ENCODE results near the gene HCAR2. TPM values are rescaled to one million over a fixed set of nuclear protein-coding genes. Genes with fewer than 3 reads are reported as not detected.

The HCAR2 gene
- total and polyA plus RNA-seq, 2 of the 13 experiments (the other 11 are each of a cell fraction or from before 2014, with no cell fraction given) = 0.09 to 5.6 TPM

GRCh38 chr12:122721057-122721545 is 17.9 kb upstream of the HCAR2 start (continued):
- TF ChIP-seq NCOR1 (IDR thresholded peaks at IDR 0.05; ENCODE audit: borderline replicate concordance, low read length) (peak; percentile 77), EED (CRISPR knock-in tag; IDR thresholded peaks at IDR 0.05) (no peak), TRIM22 (IDR thresholded peaks at IDR 0.05) (no peak), HINFP (CRISPR knock-in tag; IDR thresholded peaks at IDR 0.05; ENCODE audit: low read depth) (0 out of 2 replicates have a peak, but pooled peaks have one; percentile 32), FOXO4 (CRISPR knock-in tag; conservative IDR thresholded peaks at IDR 0.05) (no peak), TRAFD1 (CRISPR knock-in tag; IDR thresholded peaks at IDR 0.05; ENCODE audit: borderline replicate concordance) (no peak), NCOA1 (CRISPR knock-in tag; IDR thresholded peaks at IDR 0.05) (no peak), ZGPAT (CRISPR knock-in tag; IDR thresholded peaks at IDR 0.05) (peak; percentile 59; the same call in 1 of the 2 replicates)
